K562 (cell line): Measurements from ENCODE around the gene SLC37A4. TPM values are rescaled to one million over a fixed set of nuclear protein-coding genes. Genes with fewer than 3 reads are reported as not detected.

Source experiments
- ATAC-seq: fragments of 200-7000 bp; cut with Tn5 transposase; 3 replicates; pipeline ENCODE4 v1.9.1; 2020; ENCODE audit warnings: moderate library complexity
- BruUV-seq: library from RNA; stranded (reverse); fragments of 400-500 nt; replicated peaks from 2 replicates; lab custom pipeline; 2021; lab: Mats Ljungman, UMichigan
- CTCF ChIA-PET: fragments of 300-600 bp; formaldehyde crosslinking; extraction: SDS; loops from one replicate; lab custom pipeline; 2021; ENCODE audit warnings: low intra/inter-chr PET ratio; lab: Yijun Ruan, JAX
- POLR2A ChIA-PET: fragments of 300-600, 350-650 bp; sonication (Branson Sonifier 250); formaldehyde crosslinking; extraction: SDS; loops from one replicate; lab custom pipeline; 2021; ENCODE audit warnings: antibody characterized with exemption, inconsistent platforms; lab: Yijun Ruan, JAX
- DNase-seq, 4 experiments: peaks; one replicate each; pipeline versions ENCODE4 v3.0.0 to v3.0.0-alpha.2; 2011 to 2018; ENCODE audit warnings: low spot score in 3 of 4, mixed read lengths in 3 of 4; ENCODE audit errors: extremely low read depth in 1 of 4
- FAIRE-seq: peaks from 2 replicates; lab custom pipeline; 2011; peaks lifted over from hg19 to GRCh38; lab: Jason Lieb, UNC
- H2AFZ ChIP-seq: 2 replicates; pipeline ENCODE4 v1.6.0; 2011; ENCODE audit warnings: low read depth, low read length, control low read depth, inconsistent platforms
- H3K27ac ChIP-seq: fragments of 200-600 bp; 3 replicates; pipeline ENCODE4 v1.8.0; 2011; ENCODE audit warnings: low read depth, mild to moderate bottlenecking, control low read depth, inconsistent platforms, low read length, moderate library complexity, mixed read lengths; ENCODE audit errors: extremely low read depth
- H3K27me3 ChIP-seq, 2 experiments: fragments of 300-600 bp in 1 of 2; 2 replicates in 1 of 2; 3 replicates in 1 of 2; pipeline versions ENCODE4 v1.6.0 to v1.8.0; 2011; ENCODE audit warnings: inconsistent platforms in 2 of 2, low read length in 2 of 2, mild to moderate bottlenecking in 1 of 2, mixed read lengths in 1 of 2, moderate library complexity in 1 of 2; ENCODE audit not compliant: control insufficient read depth in 2 of 2, insufficient read depth in 2 of 2
- H3K36me3 ChIP-seq: fragments of 300-600 bp; 3 replicates; pipeline ENCODE4 v1.8.0; 2011; ENCODE audit warnings: mild to moderate bottlenecking, low read length, inconsistent platforms; ENCODE audit not compliant: control insufficient read depth, insufficient read depth
- H3K4me1 ChIP-seq, 2 experiments: fragments of 200-600 bp in 1 of 2; replicated peaks in 1 of 2; 2 replicates in 1 of 2; 3 replicates in 1 of 2; pipeline versions ENCODE4 v1.5.1 to v1.8.0; 2011; ENCODE audit warnings: inconsistent platforms in 2 of 2, low read length in 2 of 2, mild to moderate bottlenecking in 1 of 2, mixed read lengths in 1 of 2, moderate library complexity in 1 of 2; ENCODE audit not compliant: control insufficient read depth in 2 of 2, insufficient read depth in 2 of 2
- H3K4me2 ChIP-seq: 2 replicates; pipeline ENCODE4 v1.6.1; 2011; ENCODE audit warnings: low read length, control low read depth, inconsistent platforms, mixed read lengths; ENCODE audit not compliant: insufficient read depth
- H3K4me3 ChIP-seq: fragments of 200-600 bp; sonication (generic), shearing (Covaris generic); 2 replicates; pipeline ENCODE4 v1.5.1; 2016; ENCODE audit warnings: control low read depth, inconsistent platforms
- H3K79me2 ChIP-seq: fragments of 200-600 bp; 3 replicates; pipeline ENCODE4 v1.8.0; 2011; ENCODE audit warnings: low read length, inconsistent platforms; ENCODE audit not compliant: control insufficient read depth, insufficient read depth
- H3K9ac ChIP-seq, 2 experiments: 2 replicates each; pipeline versions ENCODE4 v1.6.0 to v1.6.1; 2011; ENCODE audit warnings: low read depth in 2 of 2, low read length in 2 of 2, control low read depth in 1 of 2, inconsistent platforms in 1 of 2, mild to moderate bottlenecking in 1 of 2, mixed read lengths in 1 of 2; ENCODE audit not compliant: insufficient read depth in 1 of 2
- H3K9me1 ChIP-seq: one replicate; pipeline ENCODE4 v1.6.0; 2011; ENCODE audit warnings: inconsistent platforms, mild to moderate bottlenecking, low read length, moderate library complexity; ENCODE audit not compliant: control insufficient read depth, insufficient read depth
- H3K9me3 ChIP-seq: replicated peaks from 2 replicates; pipeline ENCODE4 v1.5.1; 2011; ENCODE audit warnings: low read depth, low read length, inconsistent platforms; ENCODE audit not compliant: control insufficient read depth, insufficient read depth
- H4K20me1 ChIP-seq: replicated peaks from 2 replicates; pipeline ENCODE4 v1.6.1; 2011; ENCODE audit warnings: low read length, inconsistent platforms, mixed read lengths; ENCODE audit not compliant: control insufficient read depth, insufficient read depth
- ATF1 ChIP-seq, 2 experiments: fragments of 450-650 bp in 1 of 2; IDR thresholded peaks; 2 replicates each; pipeline ENCODE4 v1.6.1; 2016; ENCODE audit warnings: missing compliant biosample characterization in 1 of 2, missing genetic modification characterization in 1 of 2
- ATF7 ChIP-seq: fragments of 450-650 bp; IDR thresholded peaks from 2 replicates; pipeline ENCODE4 v1.7.1; 2014; ENCODE audit warnings: mild to moderate bottlenecking, moderate library complexity
- BRD4 ChIP-seq: fragments of 200-600 bp; sonication (generic); IDR thresholded peaks from 2 replicates; pipeline ENCODE4 v1.6.1; 2017; ENCODE audit warnings: inconsistent platforms
- CBFB ChIP-seq: sonication (generic); formaldehyde crosslinking; IDR thresholded peaks from 2 replicates; pipeline ENCODE4 v1.4.0; 2020; ENCODE audit warnings: mild to moderate bottlenecking, missing genetic modification reagents
- EHMT2 ChIP-seq: fragments of 450-650 bp; IDR thresholded peaks from 2 replicates; pipeline ENCODE4 v1.6.1; 2018; ENCODE audit warnings: antibody characterized with exemption
- MAFK ChIP-seq: IDR thresholded peaks from 2 replicates; pipeline ENCODE4 v1.6.1; 2011; ENCODE audit warnings: low read length, improper control_type of control experiment
- NR2C2 ChIP-seq, 2 experiments: fragments of 200-800 bp in 1 of 2; sonication (Bioruptor generic) in 1 of 2; sonication (generic) in 1 of 2; formaldehyde crosslinking in 1 of 2; IDR thresholded peaks; 2 replicates each; pipeline versions ENCODE4 v1.6.1 to v1.8.0; 2016 to 2022; ENCODE audit warnings: mild to moderate bottlenecking in 1 of 2, missing compliant biosample characterization in 1 of 2, missing genetic modification characterization in 1 of 2, missing genetic modification reagents in 1 of 2
- PKNOX1 ChIP-seq: fragments of 450-650 bp; IDR thresholded peaks from 2 replicates; pipeline ENCODE4 v1.6.1; 2016
- TCF3 ChIP-seq: sonication (generic); formaldehyde crosslinking; IDR thresholded peaks from 2 replicates; pipeline ENCODE4 v1.4.0; 2020; ENCODE audit warnings: mild to moderate bottlenecking, missing genetic modification reagents
- THRAP3 ChIP-seq: fragments of 450-650 bp; IDR thresholded peaks from 2 replicates; pipeline ENCODE4 v1.6.1; 2016; ENCODE audit warnings: mild to moderate bottlenecking, inconsistent platforms, borderline replicate concordance
- TRIM28 ChIP-seq: fragments of 450-650 bp; IDR thresholded peaks from 2 replicates; pipeline ENCODE4 v1.6.1; 2017
- ZFPM2 ChIP-seq: fragments of 250-450 bp; sonication (Bioruptor Pico); IDR thresholded peaks from 2 replicates; pipeline ENCODE4 v1.5.1; 2022; ENCODE audit warnings: mild to moderate bottlenecking
- WGBS: fragments of 100-300 bp; shearing (Covaris generic); methylation state at CpG from one replicate; pipeline ENCODE4 v1.1.6; 2016; ENCODE audit warnings: low coverage, mixed read lengths; ENCODE audit not compliant: insufficient coverage; ENCODE audit errors: missing lambda C conversion rate; 5-methylcytosine and 5-hydroxymethylcytosine counted together
- in situ Hi-C: fragments of 300-500 bp; cut with MboI; formaldehyde crosslinking; loops from 4 replicates; pipeline ENCODE4 v1.15.0; 2018; ENCODE audit warnings: inconsistent platforms, mixed read lengths
- intact Hi-C: fragments of 100-400 bp; cut with micrococcal nuclease; formaldehyde crosslinking; loops from 2 replicates; pipeline ENCODE4 v1.14.2; 2022
- polyA plus RNA-seq, 8 experiments: library from polyadenylated mRNA; depleted of rRNA in 4 of 8; stranded (reverse) in 5 of 8; unstranded in 3 of 8; fragments of >200 nt; fragmentation: Nextera tagmentation in 2 of 8; fragmentation: Illumina TruSeq in 1 of 8; extraction: Ambion mirVana in 2 of 8; extraction: Trizol in 1 of 8; gene quantifications; 2 replicates each; pipeline versions ENCODE4 v1.2.1 to v1.2.3, GENCODE V29; 2011 to 2014; ENCODE audit warnings: inconsistent platforms in 1 of 8, missing spikeins in 1 of 8
- total RNA-seq, 7 experiments: library from RNA; depleted of rRNA in 6 of 7; stranded (reverse); fragments of >200 nt in 6 of 7; fragmentation: Illumina TruSeq in 2 of 7; extraction: Trizol in 2 of 7; gene quantifications; 2 replicates each; pipeline versions ENCODE4 v1.2.1 to v1.2.3, GENCODE V29; 2011 to 2021; ENCODE audit warnings: low replicate concordance in 1 of 7
- TF ChIP-seq, protein P1 (sequence below): sonication (generic); formaldehyde crosslinking; IDR thresholded peaks from 2 replicates; pipeline ENCODE4 v1.8.1; 2022; ENCODE audit warnings: missing genetic modification reagents

SLC37A4 gene
- total and polyA plus RNA-seq, 9 of the 15 experiments (the other 6 are each of a cell fraction or from before 2014, with no cell fraction given), result 24.7 to 73.9 (median 40.7) TPM

GRCh38 chr11:119047205-119047604 lies 16.5 kb upstream of the SLC37A4 start:
- Histone ChIP-seq H3K27me3 (no peaks in the 10 kb centered on the region), H3K9me3 (no peaks in the 10 kb centered on the region), H3K27ac (no peak overlapping the region), H3K4me2 (no peak overlapping the region), H3K4me1 (no peaks in the 10 kb centered on the region), H3K4me3 (no peak overlapping the region), H2AFZ (no peak overlapping the region), H4K20me1 (no peaks in the 10 kb centered on the region), H3K9ac (no peak overlapping the region), H3K36me3 (peaks cover 79% of the 10 kb centered on the region), H3K9me1 (peaks cover 3% of the 10 kb centered on the region), H3K79me2 (no peaks in the 10 kb centered on the region)
- intact Hi-C loops, result no loop called here
- no peak for DNase-seq
- BruUV-seq, result no TSS peak
- WGBS, result 93% methylated on average over 6 of the region's 6 CpGs
- no peak for FAIRE-seq
- in situ Hi-C loops, result no loop called here
- CTCF ChIA-PET, result no interaction called here
- POLR2A ChIA-PET, result interaction anchor here (0.6 to 9.3 kb wide), 8 partner anchors 7 to 917 kb away, joined by 3 to 132 read pairs (median 3); partner anchors contain the start of genes HYOU1, RPS25, TRAPPC4 and VPS11
- no peak for ATAC-seq
- TF ChIP-seq THRAP3 (no peak), PKNOX1 (no peak), TRIM28 (no peak), ZFPM2 (no peak), CBFB (CRISPR knock-in tag) (no peak), MAFK (no peak), TCF3 (CRISPR knock-in tag) (no peak), BRD4 (no peak), NR2C2 (CRISPR knock-in tag; IDR thresholded peaks at IDR 0.05) (no peak), NR2C2 (tag; IDR thresholded peaks at IDR 0.05) (no peak), ATF7 (no peak), EHMT2 (no peak), ATF1 (CRISPR knock-in tag; IDR thresholded peaks at IDR 0.05) (no peak), ATF1 (tag; IDR thresholded peaks at IDR 0.05) (no peak)
- TF ChIP-seq, protein P1, sequence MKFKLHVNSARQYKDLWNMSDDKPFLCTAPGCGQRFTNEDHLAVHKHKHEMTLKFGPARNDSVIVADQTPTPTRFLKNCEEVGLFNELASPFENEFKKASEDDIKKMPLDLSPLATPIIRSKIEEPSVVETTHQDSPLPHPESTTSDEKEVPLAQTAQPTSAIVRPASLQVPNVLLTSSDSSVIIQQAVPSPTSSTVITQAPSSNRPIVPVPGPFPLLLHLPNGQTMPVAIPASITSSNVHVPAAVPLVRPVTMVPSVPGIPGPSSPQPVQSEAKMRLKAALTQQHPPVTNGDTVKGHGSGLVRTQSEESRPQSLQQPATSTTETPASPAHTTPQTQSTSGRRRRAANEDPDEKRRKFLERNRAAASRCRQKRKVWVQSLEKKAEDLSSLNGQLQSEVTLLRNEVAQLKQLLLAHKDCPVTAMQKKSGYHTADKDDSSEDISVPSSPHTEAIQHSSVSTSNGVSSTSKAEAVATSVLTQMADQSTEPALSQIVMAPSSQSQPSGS, result no peak
